ENCODE results near the gene CFAP161. TPM values are rescaled to one million over a fixed set of nuclear protein-coding genes. Genes with fewer than 3 reads are reported as not detected.

Gene CFAP161
- total and polyA plus RNA-seq, 9 of the 15 experiments (the other 6 are each of a cell fraction or from before 2014, with no cell fraction given), result 25.8 to 83.3 (median 75.6) TPM

GRCh38 chr15:81098861-81099651, 35.0 kb upstream of the CFAP161 start (continued):
- TF ChIP-seq ATF6 (CRISPR knock-in tag; IDR thresholded peaks at IDR 0.05) (no peak), ZC3H4 (CRISPR knock-in tag; IDR thresholded peaks at IDR 0.05; ENCODE audit: borderline replicate concordance) (no peak), ZNF551 (CRISPR knock-in tag; IDR thresholded peaks at IDR 0.05) (no peak), ZNF780A (CRISPR knock-in tag; IDR thresholded peaks at IDR 0.05) (no peak), NFRKB (IDR thresholded peaks at IDR 0.05; ENCODE audit: low read depth) (no peak), CEBPG (CRISPR knock-in tag; IDR thresholded peaks at IDR 0.05) (no peak), CEBPG (tag; conservative IDR thresholded peaks at IDR 0.05 in 1 of 2, IDR thresholded peaks at IDR 0.05 in 1 of 2) (peak; percentile 48 to 61; a peak in 3 of 4 replicates), HNRNPK (IDR thresholded peaks at IDR 0.05; ENCODE audit: low read depth, low read length, poor library complexity, severe bottlenecking) (no peak), CBX2 (IDR thresholded peaks at IDR 0.05; ENCODE audit: insufficient read depth, low read length, poor library complexity, severe bottlenecking) (no peak), IRF1 (CRISPR knock-in tag; IDR thresholded peaks at IDR 0.05; ENCODE audit: borderline replicate concordance) (no peak), MAFK (IDR thresholded peaks at IDR 0.05; ENCODE audit: low read length) (0 out of 2 replicates have a peak, but pooled peaks have one; percentile 2), IRF9 (tag; IDR thresholded peaks at IDR 0.05) (0 out of 2 replicates have a peak, but pooled peaks have one; percentile 28), TCF7 (IDR thresholded peaks at IDR 0.05; ENCODE audit: borderline replicate concordance) (no peak), OTX1 (CRISPR knock-in tag; IDR thresholded peaks at IDR 0.05) (no peak), ERF (CRISPR knock-in tag; IDR thresholded peaks at IDR 0.05) (no peak), ZNF232 (CRISPR knock-in tag; IDR thresholded peaks at IDR 0.05) (no peak), ZNF12 (CRISPR knock-in tag; IDR thresholded peaks at IDR 0.05) (no peak), HOXB6 (CRISPR knock-in tag; IDR thresholded peaks at IDR 0.05; ENCODE audit: borderline replicate concordance) (no peak), POU5F1 (IDR thresholded peaks at IDR 0.05; ENCODE audit: borderline replicate concordance, low read depth, low read length, partially characterized antibody) (no peak), GATAD2B (IDR thresholded peaks at IDR 0.05; ENCODE audit: borderline replicate concordance) (no peak), ELK1 (CRISPR knock-in tag; IDR thresholded peaks at IDR 0.05) (no peak), ZNF41 (CRISPR knock-in tag; conservative IDR thresholded peaks at IDR 0.05) (no peak), RAD21 (CRISPR knock-in tag; conservative IDR thresholded peaks at IDR 0.05 in 1 of 2, IDR thresholded peaks at IDR 0.05 in 1 of 2) (0 out of 4 replicates have a peak, but pooled peaks of 1 of the 2 experiments have one; percentile 7)
